Sciatic nerve (tissue), 2 donors: Measurements from ENCODE around the gene KL. TPM values are rescaled to one million over a fixed set of nuclear protein-coding genes. Genes with fewer than 3 reads are reported as not detected.

Experiments used
- ATAC-seq: fragments of 200-7000 bp; cut with Tn5 transposase; one replicate; pipeline ENCODE4 v1.9.1; 2020; ENCODE audit warnings: mild to moderate bottlenecking, moderate library complexity
- DNase-seq: peaks from one replicate; pipeline ENCODE4 v3.0.0-alpha.2; 2020; ENCODE audit warnings: low spot score
- intact Hi-C: fragments of 100-400 bp; cut with DNase I; formaldehyde crosslinking; loops from one replicate; pipeline ENCODE4 v1.14.2; 2022
- total RNA-seq: library from RNA; stranded (reverse); fragmentation: NEBNext Ultra II Directional; extraction: Animal tissue kit (Norgen Biotek cat#: 25700); gene quantifications from one replicate; pipeline ENCODE4 v1.2.1, GENCODE V29; 2021
- donor health status: DM: no; HTN: no; CAD: no.
- donor health status: DM: no; HTN: no; CAD: no.

The KL gene
- 7.4 TPM for total RNA-seq

DNA sequence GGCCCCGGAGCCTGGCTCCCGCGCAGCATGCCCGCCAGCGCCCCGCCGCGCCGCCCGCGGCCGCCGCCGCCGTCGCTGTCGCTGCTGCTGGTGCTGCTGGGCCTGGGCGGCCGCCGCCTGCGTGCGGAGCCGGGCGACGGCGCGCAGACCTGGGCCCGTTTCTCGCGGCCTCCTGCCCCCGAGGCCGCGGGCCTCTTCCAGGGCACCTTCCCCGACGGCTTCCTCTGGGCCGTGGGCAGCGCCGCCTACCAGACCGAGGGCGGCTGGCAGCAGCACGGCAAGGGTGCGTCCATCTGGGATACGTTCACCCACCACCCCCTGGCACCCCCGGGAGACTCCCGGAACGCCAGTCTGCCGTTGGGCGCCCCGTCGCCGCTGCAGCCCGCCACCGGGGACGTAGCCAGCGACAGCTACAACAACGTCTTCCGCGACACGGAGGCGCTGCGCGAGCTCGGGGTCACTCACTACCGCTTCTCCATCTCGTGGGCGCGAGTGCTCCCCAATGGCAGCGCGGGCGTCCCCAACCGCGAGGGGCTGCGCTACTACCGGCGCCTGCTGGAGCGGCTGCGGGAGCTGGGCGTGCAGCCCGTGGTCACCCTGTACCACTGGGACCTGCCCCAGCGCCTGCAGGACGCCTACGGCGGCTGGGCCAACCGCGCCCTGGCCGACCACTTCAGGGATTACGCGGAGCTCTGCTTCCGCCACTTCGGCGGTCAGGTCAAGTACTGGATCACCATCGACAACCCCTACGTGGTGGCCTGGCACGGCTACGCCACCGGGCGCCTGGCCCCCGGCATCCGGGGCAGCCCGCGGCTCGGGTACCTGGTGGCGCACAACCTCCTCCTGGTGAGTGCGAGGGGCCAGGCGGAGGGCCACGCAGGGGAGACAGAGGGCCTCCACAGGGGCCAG is at the start of gene KL:
Gene KL (plus strand): TSS at position 10 of the 909 bp plus-strand sequence. CDS start 18 bp downstream, at position 28.
- peak; percentile 64 for ATAC-seq
- DNase-seq, result peak; percentile 73
- intact Hi-C loops, result no loop called here

DNA sequence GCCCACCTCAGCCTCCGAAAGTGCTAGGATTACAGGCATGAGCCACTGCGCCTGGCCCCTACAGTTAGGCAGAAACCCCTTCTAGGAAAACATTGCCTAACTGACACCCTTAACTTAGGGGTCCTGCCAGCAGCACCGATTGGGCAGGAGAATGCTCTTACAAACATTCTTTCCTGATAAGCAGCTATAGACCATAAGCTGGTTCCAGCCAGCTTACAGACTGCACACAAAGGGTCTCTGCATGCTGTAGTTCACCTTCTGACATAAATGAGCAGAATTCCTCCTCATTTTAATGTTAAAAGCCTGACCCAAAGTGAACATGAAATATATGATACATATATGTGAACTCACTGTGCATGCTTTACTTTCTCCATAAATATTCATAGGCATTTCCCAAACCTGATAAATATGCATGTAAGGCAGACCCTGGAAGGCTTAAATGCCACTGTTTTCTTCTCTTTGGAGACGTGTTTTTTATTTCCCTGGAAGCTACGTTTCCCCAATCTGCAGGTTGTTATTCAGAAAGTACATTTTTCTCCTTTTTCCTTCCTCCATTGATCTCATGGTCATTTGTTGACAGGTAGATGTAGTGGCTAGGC is 48.5 kb upstream of the KL start:
- intact Hi-C loops, result no loop called here
- no peak for ATAC-seq
- no peak for DNase-seq

DNA sequence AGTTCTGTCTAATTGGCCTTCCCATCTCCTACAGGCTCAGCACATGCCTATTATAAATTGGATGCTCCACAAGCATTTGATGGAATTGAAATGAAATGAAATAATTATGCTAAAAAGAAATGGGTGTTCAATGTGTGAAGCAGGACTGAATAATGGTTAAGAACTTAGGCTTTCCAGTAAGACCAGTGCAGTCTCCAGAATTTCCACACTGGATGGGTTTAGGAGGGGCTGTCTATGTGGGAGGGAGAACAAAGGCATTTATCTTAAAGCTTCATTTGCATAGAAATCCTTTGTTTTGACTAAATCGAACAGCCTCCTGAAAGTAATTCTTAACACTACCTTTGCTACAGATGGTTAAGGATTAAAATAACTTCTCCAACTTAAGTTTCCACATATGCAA is 47.9 kb upstream of the KL start:
- intact Hi-C loops, result no loop called here
- ATAC-seq (no peak), DNase-seq (no peak)

DNA sequence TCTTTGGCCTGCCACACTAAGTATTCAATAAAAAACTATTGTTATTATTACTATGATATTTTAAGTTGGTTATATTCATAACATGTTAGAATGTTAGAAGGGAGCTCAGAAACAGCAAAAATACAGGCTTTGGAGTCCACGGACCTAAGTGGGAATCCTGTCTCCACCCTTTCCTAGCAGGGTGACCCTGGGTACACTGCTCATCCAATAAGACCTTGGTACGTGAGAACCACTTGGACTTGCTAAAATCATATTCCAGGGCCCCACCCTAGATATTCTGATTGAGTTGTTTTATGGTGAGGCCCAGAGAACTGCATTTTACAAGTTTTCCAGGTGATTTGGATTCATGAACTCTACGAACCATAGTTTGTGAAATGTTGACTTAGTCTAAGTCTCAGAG is 47.4 kb upstream of the KL start:
- DNase-seq (no peak), ATAC-seq (no peak)
- intact Hi-C loops, result no loop called here

DNA sequence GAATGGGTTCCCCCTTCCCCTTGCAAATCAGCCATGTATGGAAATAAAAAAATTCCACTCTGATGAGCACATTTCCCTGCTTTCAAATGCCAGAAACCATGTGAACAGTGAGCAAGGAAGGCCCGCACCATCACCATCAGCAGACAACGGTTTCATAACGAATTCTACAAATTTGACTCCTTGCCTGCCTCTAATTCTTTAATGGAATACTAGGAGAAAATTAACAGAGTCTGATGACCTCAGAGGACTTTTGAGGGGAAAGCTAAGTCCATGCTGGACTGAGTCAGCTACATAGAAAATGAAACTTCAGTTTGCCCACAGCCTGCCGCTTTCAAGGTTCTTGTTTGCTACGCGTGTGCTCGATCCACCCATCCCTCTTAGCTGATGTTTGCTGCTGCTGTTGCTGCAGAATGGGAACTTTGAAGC is 46.7 kb upstream of the KL start:
- ATAC-seq, result peak; percentile 83
- intact Hi-C loops, result no loop called here
- DNase-seq, result no peak

DNA sequence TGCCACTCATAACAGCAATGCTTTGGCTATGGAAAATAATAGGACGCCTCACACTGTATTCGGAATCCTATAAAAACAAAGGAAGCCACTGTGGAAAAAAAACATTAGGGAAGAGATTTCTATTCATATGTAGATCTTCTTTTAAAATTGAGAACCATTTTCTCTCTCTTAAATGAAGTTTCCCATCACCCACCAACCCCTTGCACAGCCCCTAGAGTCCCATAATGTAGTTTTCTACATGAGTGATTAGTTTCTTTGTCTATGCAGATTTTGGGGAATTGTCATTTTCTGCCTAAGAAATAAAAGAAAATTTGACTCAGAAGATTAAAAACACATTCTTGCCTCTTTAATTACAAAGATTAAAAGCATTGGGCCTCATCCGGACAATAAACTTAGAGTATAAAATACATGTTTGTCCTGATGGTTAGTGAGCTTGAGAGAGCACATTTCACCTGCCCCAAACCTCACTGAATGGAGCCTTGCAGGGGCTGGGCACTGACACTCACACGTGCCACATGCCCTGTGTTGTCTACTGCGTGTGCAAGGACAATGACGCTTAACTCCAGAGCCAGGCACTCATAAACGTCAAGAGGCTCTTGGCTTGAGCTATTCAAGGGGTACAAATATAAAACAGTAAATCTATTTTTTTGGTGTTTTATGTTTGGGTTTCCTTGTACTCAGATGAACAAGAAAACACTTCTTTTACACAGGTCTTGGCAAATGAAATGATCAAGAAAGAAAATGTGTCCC is 40.0 kb upstream of the KL start:
- ATAC-seq (no peak), DNase-seq (no peak)
- intact Hi-C loops, result no loop called here

DNA sequence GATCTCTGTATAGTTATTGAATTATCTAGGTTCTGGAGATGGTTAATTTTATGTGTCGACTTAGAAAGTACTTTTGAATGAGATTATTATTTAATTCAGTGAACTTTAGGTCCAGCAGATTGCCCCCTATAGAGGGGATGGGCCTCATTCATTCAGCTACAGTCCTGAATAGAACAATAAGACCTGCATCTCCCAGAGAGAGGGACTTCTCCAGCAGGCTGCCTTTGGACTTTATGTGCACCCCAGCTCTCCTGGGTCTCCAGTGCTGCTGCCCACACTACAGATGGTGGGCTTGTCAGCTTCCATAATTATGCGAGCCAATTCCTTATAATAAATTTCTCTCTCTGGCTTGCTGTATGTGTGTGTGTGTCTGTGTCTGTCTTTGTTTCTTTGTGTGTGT is 39.3 kb upstream of the KL start:
- intact Hi-C loops, result no loop called here
- ATAC-seq, result no peak
- DNase-seq, result no peak

DNA sequence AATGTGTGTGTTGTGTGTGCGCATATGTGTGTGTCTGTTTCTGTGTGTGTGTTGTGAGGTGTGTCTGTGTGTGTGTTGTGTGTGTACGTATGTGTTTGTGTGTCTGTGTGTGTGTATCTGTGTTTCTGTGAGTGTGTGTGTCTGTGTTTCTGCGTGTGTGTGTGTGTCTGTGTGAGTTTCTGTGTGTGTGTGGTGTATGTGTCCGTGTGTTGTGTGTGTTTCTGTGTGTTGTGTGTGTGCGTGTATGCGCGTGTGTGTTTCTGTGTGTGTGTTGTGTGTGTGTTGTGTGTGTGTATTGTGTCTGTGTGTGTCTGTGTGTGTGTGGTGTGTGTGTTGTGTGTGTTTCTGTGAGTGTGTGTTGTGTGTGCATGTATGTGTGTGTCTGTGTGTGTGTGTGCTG is 38.9 kb upstream of the KL start:
- no peak for ATAC-seq
- intact Hi-C loops, result no loop called here
- no peak for DNase-seq

DNA sequence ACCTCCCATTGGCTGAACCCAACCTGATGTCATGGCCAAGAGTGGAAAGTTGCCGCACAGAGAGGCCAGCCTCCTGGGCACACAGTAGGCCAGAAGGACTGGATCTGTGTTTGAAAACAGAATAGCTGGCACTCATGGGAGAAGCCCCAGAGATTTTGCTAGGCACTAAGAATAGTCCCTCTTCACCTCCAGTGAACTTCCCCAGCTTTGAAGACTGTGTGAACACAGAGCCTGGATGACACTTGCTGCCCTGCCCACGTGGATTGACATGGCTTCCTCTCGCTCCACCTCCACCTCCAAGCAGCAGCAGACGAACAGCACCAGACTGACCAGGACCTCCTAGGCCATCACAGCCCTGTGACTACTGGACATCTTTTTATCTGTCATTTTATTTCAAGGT is 37.9 kb upstream of the KL start:
- intact Hi-C loops, result no loop called here
- DNase-seq (no peak), ATAC-seq (no peak)

DNA sequence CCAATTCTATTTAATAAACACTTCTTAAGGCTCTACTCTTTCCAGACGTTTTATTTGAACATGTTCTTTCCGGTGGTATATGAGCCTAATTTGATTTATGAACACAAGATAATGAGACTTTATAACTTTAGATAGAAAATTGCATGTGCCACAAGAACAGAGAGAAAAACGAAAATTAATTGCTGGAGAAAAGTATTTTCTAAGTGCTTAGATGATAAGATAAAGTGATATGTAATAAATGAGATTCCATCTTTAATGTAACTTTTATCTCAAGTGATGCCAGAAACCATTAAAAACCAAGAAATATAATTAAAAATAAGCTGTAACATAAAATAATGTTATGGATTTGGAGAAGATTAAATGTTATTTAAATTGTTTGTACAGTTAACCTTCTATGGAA is 33.2 kb upstream of the KL start:
- intact Hi-C loops, result no loop called here
- ATAC-seq (no peak), DNase-seq (no peak)

DNA sequence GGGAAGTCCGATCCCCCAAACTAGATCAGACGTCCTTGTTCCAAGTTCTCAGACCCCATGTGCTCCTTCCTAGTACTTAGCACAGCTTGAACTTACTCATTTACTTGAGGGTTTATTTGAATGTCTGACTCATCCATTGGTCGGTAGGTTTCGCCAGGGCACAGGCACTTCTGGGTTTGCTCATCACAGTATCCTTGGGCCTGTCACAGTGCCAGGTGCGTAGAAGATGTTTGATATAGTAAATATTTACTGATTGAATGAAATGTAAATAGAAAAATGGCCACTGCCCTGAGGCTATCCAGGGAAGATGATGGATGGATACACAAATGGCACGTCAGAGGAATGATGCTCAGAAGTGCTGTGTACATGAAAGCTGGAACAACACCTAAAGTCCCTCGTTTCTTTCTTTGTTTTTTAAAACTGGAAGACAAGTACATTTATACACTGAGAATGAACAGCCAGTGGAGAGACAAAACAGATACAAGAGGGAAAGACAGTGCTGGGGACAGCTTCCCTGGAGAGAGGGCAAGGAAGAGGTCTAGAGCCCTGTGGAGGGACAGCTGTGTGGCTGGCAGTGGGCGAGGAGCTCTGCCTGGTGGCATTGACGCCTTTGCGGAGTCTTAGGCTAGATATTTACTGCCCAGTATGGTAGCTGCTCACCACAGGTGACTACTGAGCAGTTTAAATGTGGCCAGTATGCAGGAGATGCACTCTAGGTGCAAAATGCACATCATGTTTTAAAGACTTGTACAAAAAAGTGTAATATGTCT is 31.2 kb upstream of the KL start:
- DNase-seq (no peak), ATAC-seq (no peak)
- intact Hi-C loops, result no loop called here

DNA sequence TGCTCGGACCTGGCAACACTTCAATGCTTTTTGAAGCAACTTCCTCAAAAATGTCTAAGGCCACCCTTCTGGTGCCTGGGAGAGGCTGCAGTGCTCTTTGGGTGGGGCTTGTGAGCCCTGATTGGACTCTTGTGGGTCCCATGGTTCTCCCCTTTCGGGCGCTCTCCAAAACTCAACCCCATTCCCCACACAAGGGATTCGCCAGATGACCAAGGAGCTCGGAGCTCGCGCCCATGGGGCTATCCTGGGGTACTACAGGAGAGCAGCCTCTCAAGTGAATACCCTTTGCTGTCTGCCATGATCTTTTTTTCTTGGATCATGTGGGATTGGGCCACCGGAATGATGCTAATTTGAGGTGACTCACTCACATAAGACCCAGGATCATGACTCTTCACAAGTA is 29.7 kb upstream of the KL start:
- DNase-seq, result no peak

DNA sequence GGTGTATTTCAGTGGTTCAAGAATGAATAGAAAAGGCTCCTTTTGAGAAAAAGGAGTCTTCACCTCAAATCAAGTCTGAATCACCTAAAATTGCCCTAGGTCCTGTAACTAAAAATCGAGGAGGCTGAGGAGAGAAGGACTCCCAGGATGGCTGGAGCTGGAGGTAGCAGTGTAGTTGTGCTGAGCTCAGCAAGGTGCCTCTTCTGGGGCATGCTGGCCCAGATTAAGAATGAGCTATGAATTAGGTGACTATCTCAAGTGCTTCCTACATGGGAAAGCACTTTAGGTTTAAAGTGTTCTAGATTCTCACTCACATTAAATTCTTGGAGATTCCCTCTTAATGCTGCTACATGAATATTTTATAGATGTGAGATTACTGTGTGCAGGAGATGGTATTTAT is 28.8 kb upstream of the KL start:
- intact Hi-C loops, result no loop called here
- no peak for ATAC-seq
- DNase-seq, result no peak

More for the DNA sequence above, 29.7 kb upstream of the KL start:
- intact Hi-C loops, result no loop called here
- no peak for ATAC-seq

DNA sequence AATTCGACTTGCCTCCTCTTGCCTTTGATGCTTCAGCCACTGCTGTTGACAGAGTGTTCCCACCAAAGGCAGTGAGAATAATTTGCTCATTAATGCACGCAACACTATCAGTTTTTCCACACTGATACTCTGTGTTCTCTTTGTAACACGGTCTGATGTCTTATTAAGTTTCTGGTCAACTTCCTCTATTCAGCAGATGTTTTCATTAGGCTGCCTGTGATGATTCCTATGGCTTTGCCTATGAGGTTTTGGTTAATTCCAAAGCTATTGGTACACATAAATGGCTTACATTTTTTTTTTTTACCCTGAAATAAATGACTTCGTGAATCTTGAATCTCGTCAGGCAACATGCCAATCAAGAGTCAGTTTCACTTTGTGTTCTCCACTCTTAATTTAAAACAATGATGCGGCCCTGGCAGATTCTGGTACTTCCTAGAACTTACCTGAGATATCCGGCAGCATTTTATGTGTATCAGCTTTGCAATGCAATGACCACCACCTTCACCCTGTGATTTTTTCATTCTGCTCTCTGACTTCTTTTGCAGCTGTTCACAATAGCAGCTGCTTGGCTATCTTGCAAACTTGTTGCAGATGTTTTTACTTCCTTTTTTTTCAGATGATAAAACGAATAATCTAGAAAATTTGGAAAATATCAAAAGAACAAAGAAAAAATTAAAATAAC is 27.5 kb upstream of the KL start:
- peak; percentile 58 for ATAC-seq
- no peak for DNase-seq

DNA sequence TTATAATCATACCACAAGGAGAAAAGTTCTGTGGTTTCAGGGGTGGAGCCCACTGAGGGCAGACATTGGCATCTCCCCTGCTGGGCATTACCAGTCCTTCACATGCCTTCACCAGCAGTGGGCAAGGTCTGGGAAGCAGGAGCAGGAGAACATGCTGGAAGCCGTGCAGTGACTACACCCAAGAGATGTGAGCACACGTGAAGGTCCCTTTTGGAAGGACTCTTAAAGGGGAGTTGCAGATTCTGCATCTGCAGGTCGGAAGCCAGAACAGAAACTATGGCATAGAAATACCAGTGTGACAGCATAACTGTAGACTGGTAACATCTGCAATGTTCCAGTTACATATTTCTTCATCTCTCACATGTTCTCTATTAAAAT is 26.9 kb upstream of the KL start:
- no peak for DNase-seq
- intact Hi-C loops, result no loop called here
- peak; percentile 47 for ATAC-seq

More for the DNA sequence above, 27.5 kb upstream of the KL start:
- intact Hi-C loops, result no loop called here

DNA sequence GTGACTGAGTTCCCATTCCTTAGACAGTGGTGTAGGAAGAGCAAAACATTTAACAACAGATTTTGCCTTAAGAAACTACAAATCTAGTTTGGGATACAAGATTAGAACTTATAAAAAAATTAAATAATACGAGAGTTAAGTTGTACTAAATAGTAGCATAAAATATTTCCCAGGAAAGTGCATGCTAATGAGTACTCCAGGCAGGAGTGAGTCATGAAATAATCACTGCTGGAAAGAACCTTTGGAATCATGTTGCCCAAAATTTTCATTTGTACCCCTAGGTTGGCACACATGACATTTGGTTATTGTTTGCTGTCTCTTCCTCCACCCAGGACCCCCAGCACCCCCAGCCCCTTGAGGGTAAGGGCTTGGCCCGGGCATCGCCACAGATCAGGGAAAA is 26.3 kb upstream of the KL start:
- DNase-seq (no peak), ATAC-seq (no peak)
- intact Hi-C loops, result no loop called here

DNA sequence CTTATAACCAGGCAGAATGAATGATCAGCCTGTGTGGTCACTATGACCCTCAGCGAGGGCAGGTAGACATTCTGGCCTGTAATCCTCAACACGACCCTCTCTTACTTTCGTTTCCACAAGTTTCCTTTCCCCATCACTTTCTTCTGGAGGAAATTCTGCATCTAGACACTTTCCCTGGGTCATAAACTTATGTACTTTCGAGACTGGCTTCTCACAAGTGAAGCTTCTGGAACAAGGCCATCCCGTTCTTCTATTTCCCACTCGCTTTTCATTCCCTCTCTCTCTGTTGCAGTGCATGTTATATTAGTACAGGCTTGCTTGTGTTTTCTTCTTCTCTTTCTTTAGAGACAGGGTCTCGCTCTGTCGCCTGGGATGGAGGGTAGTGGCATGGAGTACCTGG is 23.1 kb upstream of the KL start:
- intact Hi-C loops, result no loop called here
- ATAC-seq (no peak), DNase-seq (no peak)

DNA sequence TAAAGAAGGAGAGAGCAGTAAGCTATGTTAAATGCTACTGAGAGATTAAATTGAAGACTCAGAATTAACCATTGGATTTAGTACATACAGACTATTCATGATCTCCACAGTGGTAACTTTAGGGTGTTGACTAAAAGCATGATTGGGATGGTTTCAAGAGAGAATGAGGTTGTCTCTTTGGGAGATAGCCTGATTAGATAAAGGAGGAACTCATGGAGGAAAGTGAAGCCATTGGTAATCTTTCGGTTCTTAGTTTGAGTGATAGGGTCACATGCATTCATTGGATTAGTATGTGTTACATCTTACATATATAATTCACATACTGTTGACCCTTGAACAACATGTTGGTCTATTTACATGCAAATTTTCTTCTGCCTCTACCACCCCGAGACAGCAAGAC is 18.8 kb upstream of the KL start:
- DNase-seq, result no peak
- ATAC-seq, result no peak
- intact Hi-C loops, result no loop called here

DNA sequence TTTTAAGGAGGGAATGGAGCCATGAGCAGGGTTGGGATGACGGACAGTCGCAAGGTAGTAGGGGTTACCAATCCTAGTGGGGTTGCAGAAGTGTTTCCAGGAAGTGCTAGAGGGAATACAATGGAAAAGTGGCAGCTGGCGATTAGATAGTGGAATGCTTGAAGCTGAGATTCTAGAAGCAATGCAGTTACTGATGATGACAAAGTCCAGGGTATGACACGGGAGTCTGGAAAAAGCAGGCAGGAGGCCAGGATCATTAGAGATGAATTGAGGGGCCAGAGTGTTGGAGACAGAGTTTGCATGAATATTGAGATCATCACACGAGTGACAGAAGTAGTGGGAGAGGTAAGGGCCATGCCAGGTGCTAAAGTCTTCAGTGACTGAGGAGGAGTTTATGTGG is 17.3 kb upstream of the KL start:
- ATAC-seq (no peak), DNase-seq (no peak)
- intact Hi-C loops, result no loop called here
